ENCODE measurements around the gene GNB1L. TPM values are rescaled to one million over a fixed set of nuclear protein-coding genes. Genes with fewer than 3 reads are reported as not detected.
"Not testable (repeated sequence)": the region's sequence is repeated elsewhere in the genome, so short reads cannot be mapped to it uniquely, and the experiment has no call there.

Gene GNB1L
- polyA plus RNA-seq, 4 donors: 3.2 to 7.9 (median 3.8) TPM

- DNase-seq (ENCODE audit: low read depth in 4 of 4, low spot score in 3 of 4): no peak
Observed at GRCh38 chr22:19784384-19785175, 70.1 kb downstream of the GNB1L start.

DNA sequence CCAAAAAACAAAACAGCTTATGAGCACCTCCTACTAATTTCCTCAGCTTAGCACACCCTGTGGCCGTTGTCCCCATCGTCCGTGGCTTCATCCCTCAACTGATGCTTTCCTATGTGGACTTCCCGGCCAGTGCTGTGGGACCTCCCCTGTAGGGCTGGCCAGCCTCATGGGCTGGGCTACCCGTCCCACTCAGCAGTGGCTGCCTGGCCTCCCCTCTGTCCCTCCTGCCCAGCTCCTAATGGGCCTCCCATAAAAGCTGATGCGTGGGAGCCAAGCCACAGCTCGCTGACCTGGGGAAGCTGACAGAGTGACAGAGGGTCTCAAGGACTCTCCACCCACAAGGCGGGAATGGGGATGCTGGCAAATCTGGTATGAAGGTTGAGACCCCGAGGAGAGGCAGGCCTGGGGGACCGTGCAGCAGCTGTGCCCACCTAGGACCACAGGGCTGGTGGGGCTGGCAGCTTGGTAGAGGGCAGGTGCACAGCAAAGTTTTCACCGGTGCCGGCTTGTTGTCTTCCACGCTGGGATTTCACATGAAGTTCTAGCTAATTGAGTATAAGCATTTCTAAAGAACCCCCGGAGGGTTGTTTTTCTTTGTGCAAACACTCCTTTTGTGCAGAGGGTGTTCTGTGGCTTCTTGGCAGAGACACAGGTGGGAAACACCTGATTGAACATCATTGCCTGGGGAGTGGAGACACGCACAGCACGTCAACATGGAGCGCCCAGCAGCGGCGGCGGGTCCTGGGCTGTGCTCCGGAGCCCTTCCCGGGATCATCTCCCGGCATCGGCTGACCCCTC, 70.9 kb downstream of the GNB1L start:
- no peak for DNase-seq (ENCODE audit: low read depth in 4 of 4, low spot score in 3 of 4)

DNA sequence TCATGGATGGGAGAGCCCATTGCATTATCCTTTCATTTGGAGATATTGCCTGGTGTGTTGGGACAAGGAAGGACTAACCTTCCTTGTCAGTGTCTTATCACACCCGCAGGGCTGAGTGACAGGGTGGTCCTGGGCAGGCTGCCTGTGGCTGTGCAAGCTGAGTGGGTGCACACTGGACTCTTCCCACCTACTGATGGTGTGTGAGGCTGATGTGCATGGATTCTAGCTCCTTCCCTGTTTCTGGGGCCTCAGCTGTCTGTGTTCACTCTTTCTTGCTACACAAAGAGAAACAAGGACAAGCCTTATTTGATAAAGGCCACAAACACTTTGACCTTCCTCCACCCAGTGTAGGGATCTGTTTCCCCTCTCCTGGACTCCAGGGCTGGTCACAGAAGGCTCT, 72.1 kb downstream of the GNB1L start:
- no peak for DNase-seq (ENCODE audit: low read depth in 4 of 4, low spot score in 3 of 4)

DNA sequence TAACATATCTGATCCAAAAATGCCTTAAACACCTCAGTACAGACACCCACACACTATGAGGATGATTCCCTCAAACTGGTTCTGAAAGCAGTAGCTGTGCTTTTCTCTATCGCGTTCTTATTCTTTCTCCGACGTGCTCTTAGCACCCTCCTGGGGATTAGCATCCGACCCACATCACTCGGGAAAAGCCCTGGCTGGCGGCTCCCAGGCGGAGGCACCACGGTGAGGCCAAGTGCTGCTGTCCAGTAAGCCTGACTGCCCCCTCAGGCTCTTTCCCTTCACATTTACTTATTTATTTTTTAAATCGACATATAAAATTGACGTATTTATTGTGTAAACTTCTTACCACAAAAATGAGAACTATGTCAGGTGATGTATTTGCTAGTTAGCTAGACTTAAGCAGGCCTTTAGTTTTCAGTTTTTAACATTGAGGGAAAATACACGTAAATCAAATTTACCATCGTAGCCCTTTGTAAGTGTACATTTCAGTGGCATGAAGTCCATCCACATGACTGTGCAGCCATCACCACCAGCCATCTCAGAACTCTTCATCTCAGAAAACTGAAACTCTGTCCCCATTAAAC, 74.9 kb downstream of the GNB1L start:
- no peak for DNase-seq (ENCODE audit: low read depth in 4 of 4, low spot score in 3 of 4)

- DNase-seq (ENCODE audit: low read depth in 4 of 4, low spot score in 3 of 4): no peak
Observed at GRCh38 chr22:19779011-19779421, 75.7 kb downstream of the GNB1L start.

GRCh38 chr22:19777192-19777591, 77.5 kb downstream of the GNB1L start:
- DNase-seq (ENCODE audit: low read depth in 4 of 4, low spot score in 3 of 4): not testable (repeated sequence)

- no peak for DNase-seq (ENCODE audit: low read depth in 4 of 4, low spot score in 3 of 4)
Observed at GRCh38 chr22:19776433-19777031, 78.1 kb downstream of the GNB1L start.

DNA sequence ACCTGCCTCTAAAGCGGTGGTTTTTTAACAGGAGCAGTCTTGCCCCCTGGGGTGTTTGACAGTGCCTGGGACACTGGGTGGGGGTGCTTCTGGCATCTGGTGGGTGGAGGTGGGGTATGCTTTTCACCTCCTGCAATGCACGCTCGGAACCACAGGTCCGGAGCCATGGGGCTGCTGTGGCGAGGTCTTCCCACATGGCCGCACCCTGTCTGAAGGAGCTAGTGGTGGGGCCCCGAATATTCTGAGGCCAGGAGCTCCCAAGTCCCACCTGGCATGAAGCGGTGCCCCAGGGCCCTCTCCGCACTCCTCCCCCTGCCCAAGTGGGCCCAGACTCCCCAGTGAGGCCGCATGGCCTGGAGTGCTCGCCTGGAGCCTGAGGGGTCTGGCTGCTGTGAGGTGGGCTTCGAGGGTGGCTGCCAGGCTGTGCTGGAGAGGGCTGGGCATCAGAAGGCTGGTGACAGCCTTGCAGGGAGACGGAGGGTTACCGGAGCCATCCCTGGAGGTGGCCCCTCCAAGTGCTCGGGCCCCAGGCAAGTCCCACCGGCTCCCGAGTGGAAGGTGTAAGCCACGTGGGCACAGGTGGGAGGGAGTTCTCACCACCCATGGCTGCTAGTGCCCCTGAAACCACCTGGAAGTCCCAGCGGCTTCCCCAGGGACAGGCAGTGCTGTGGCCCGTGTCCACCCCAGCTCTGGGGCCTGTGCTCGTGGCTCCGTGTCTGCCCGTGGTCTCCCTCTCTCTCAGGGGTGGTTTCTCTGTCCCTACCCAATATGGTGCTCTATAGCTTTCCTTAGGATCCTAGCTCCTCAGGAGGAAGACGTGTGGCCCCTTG, 79.0 kb downstream of the GNB1L start:
- no peak for DNase-seq (ENCODE audit: low read depth in 4 of 4, low spot score in 3 of 4)

DNA sequence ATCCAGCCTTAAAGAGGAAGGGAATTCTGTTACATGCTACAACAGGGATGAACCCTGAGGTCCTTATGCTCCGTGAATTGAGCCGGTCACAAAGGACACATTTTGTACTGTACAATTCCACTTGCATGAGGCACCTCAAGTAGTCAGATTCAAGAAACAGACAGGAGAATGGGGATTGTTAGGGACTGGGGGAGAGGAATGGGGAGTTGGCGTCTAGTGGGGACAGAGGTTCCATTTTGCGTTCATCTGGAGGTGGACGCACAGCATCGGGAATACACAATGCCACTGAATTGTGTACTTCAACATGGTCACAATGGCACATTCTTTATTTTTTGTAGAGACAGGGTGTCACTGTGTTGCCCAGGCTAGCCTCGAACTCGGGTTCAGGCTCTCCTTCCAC, 80.0 kb downstream of the GNB1L start:
- no peak for DNase-seq (ENCODE audit: low read depth in 4 of 4, low spot score in 3 of 4)

GRCh38 chr22:19773470-19774040, 81.1 kb downstream of the GNB1L start:
- no peak for DNase-seq (ENCODE audit: low read depth in 4 of 4, low spot score in 3 of 4)

GRCh38 chr22:19772673-19773469, 81.8 kb downstream of the GNB1L start:
- no peak for DNase-seq (ENCODE audit: low read depth in 4 of 4, low spot score in 3 of 4)

DNA sequence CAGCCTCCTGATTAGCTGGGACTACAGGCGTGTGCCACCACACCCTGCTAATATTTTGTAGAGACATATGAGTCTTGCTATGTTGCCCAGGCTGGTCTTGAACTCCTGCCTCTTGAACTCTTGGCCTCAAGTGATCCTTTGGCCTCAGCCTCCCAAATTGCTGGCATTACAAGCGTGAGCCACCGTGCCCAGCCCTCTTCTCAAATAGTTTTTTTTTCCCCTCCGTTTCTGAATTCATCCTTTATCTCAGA, 82.3 kb downstream of the GNB1L start:
- no peak for DNase-seq (ENCODE audit: low read depth in 4 of 4, low spot score in 3 of 4)

DNA sequence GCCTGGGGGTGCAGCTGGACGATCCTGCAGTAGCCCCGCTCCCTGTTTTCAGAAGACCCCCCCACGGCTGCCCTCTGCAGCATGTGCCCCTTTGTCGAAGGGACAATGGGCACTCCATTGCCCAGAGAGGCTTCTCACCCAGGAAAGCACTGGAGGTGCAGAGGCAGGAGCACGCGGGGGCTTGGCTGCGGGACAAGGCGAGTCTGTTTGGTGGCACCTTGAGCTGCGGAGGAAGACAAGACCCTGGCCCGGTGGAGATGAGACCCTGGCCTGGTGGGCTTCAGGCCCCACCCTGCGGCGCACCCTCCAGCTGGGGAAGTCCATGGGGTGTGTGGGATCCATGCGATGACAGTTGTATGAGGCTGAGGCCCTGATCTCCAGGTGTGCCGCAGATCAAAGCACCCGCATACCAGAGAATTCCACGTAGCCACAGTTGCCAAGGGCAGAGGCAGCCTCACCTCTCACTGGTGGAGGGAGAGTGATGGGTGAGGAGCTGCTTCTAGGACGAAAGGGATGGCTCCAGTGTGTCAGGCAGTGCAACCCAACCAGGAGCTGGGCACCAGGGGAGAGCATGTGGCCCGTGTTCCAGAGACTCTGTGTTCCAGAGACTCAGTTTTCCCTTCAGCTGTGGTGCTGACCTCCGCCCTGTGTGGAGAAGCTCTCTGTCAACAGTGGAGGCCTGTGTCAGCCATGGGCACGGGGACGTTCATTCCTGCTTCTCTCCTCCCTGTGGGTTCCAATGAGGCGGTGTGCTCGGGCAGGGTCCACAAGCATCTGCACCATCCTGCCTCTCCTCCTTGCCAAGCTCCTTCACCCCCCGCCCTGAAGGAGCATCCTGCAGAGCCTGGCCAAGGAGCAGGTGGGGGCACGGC, 84.1 kb downstream of the GNB1L start:
- no peak for DNase-seq (ENCODE audit: low read depth in 4 of 4, low spot score in 3 of 4)

- DNase-seq (ENCODE audit: low read depth in 4 of 4, low spot score in 3 of 4): no peak
Observed at GRCh38 chr22:19769393-19769715, 85.3 kb downstream of the GNB1L start.

GRCh38 chr22:19767427-19768341, 87.0 kb downstream of the GNB1L start:
- DNase-seq (ENCODE audit: low read depth in 4 of 4, low spot score in 3 of 4): no peak

GRCh38 chr22:19766511-19767426, 87.9 kb downstream of the GNB1L start:
- no peak for DNase-seq (ENCODE audit: low read depth in 4 of 4, low spot score in 3 of 4)

DNA sequence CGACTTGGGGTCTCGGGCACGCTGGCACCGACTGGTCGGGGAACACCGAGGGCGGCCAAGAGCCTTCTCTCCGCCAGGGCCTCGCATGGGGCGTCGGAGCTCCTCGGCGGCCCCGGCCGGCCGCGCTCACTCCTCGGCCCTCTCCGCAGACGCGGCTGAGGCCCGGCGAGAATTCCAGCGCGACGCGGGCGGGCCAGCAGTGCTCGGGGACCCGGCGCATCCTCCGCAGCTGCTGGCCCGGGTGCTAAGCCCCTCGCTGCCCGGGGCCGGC, 88.5 kb downstream of the GNB1L start:
- no peak for DNase-seq (ENCODE audit: low read depth in 4 of 4, low spot score in 3 of 4)
